Upper lobe of left lung (tissue), 6 donors: ENCODE measurements around the gene IAH1. TPM values are rescaled to one million over a fixed set of nuclear protein-coding genes. Genes with fewer than 3 reads are reported as not detected.

Source experiments
- ATAC-seq, 2 donors: fragments of 200-7000 bp; cut with Tn5 transposase; one replicate each; pipeline ENCODE4 v1.9.1; 2022; ENCODE audit warnings: mild to moderate bottlenecking in 2 of 2, moderate library complexity in 2 of 2; ENCODE audit not compliant: low FRiP score in 2 of 2
- DNase-seq, 2 donors: peaks; one replicate each; pipeline ENCODE4 v3.0.0-alpha.2; 2019 to 2020
- H3K27ac ChIP-seq, 4 donors: fragments of 200-600 bp; sonication (generic); one replicate each; pipeline ENCODE4 v1.5.1; 2016 to 2019
- H3K27me3 ChIP-seq, 4 donors: fragments of 200-600 bp; sonication (generic); one replicate each; pipeline ENCODE4 v1.5.1; 2017 to 2019
- H3K36me3 ChIP-seq, 4 donors: fragments of 200-600 bp; sonication (generic); one replicate each; pipeline ENCODE4 v1.5.1; 2016 to 2019
- H3K4me1 ChIP-seq, 4 donors: fragments of 200-600 bp; sonication (generic); one replicate each; pipeline ENCODE4 v1.5.1; 2018 to 2019
- H3K4me3 ChIP-seq, 4 donors: fragments of 200-600 bp; sonication (generic); one replicate each; pipeline ENCODE4 v1.5.1; 2017 to 2019; ENCODE audit warnings: mild to moderate bottlenecking in 2 of 4, moderate library complexity in 1 of 4
- H3K9me3 ChIP-seq, 4 donors: fragments of 200-600 bp; sonication (generic); one replicate each; pipeline ENCODE4 v1.5.1; 2018 to 2019
- CTCF ChIP-seq, 6 experiments: fragments of 450-650 bp in 4 of 6; fragments of 200-600 bp in 2 of 6; sonication (generic) in 2 of 6; IDR thresholded peaks; one replicate each; pipeline ENCODE4 v1.5.1; 2016 to 2019; ENCODE audit warnings: antibody characterized with exemption in 6 of 6
- EP300 ChIP-seq, 4 donors: sonication (generic); formaldehyde crosslinking; IDR thresholded peaks; one replicate each; pipeline ENCODE4 v1.5.1; 2017; ENCODE audit warnings: antibody characterized with exemption in 4 of 4, control low read depth in 2 of 4
- POLR2A ChIP-seq, 4 donors: fragments of 450-650 bp; IDR thresholded peaks; one replicate each; pipeline ENCODE4 v1.5.1; 2016 to 2017; ENCODE audit warnings: antibody characterized with exemption in 4 of 4, mild to moderate bottlenecking in 2 of 4
- POLR2AphosphoS5 ChIP-seq, 2 donors: sonication (generic); formaldehyde crosslinking; IDR thresholded peaks; one replicate each; pipeline ENCODE4 v1.5.1; 2017; ENCODE audit warnings: antibody characterized with exemption in 2 of 2
- WGBS, 2 donors: methylation state at CpG; one replicate each; pipeline ENCODE4 v1.1.5; 2017 to 2018; 5-methylcytosine and 5-hydroxymethylcytosine counted together
- total RNA-seq, 6 donors: library from RNA; depleted of rRNA in 4 of 6; stranded (reverse); fragments of >200 nt in 4 of 6; gene quantifications; one replicate each; pipeline versions ENCODE4 v1.1.0 to v1.2.1, GENCODE V29; 2016 to 2021
- donor health status: DM: no; HTN: no; CAD: no; lungs with moderate emphysema.
- donor health status: DM: no; HTN: yes; CAD: no; lungs with severe emphysema.

IAH1 gene
- total RNA-seq, 6 donors from 2014 or later: 16.1 to 46.1 (median 39.3) TPM

- Histone ChIP-seq H3K4me3 (no peak overlapping the region), H3K4me1 (peaks cover 0 to 14% (median 11%) of the 10 kb centered on the region in 4 donors), H3K36me3 (peaks cover 0 to 38% (median 9%) of the 10 kb centered on the region in 4 donors), H3K9me3 (no peaks in the 10 kb centered on the region), H3K27ac (no peak overlapping the region), H3K27me3 (no peaks in the 10 kb centered on the region)
- TF ChIP-seq EP300 (IDR thresholded peaks at IDR 0.05) (no peak), POLR2AphosphoS5 (IDR thresholded peaks at IDR 0.05) (no peak), CTCF (IDR thresholded peaks at IDR 0.05) (no peak), POLR2A (IDR thresholded peaks at IDR 0.05) (no peak)
- DNase-seq (no peak), ATAC-seq (no peak)
- 44 to 57% methylated on average over 1 of the region's 1 CpG for WGBS, 2 donors
Measured at GRCh38 chr2:9535177-9535576, 60.8 kb downstream of the IAH1 start.

GRCh38 chr2:9536504-9536903 is 62.2 kb downstream of the IAH1 start:
- no peak overlapping the region for H3K27ac ChIP-seq
- TF ChIP-seq POLR2A (IDR thresholded peaks at IDR 0.05) (no peak), CTCF (IDR thresholded peaks at IDR 0.05) (no peak), POLR2AphosphoS5 (IDR thresholded peaks at IDR 0.05) (no peak), EP300 (IDR thresholded peaks at IDR 0.05) (no peak)
- peaks cover 0 to 16% (median 11%) of the 10 kb centered on the region in 4 donors for H3K4me1 ChIP-seq
- DNase-seq: no peak
- no peak for ATAC-seq
- 92% methylated on average over 6 of the region's 6 CpGs for WGBS, 2 donors
- H3K36me3 ChIP-seq: peaks cover 0 to 43% (median 10%) of the 10 kb centered on the region in 4 donors
- no peaks in the 10 kb centered on the region for H3K9me3 ChIP-seq
- no peak overlapping the region for H3K4me3 ChIP-seq
- H3K27me3 ChIP-seq: no peaks in the 10 kb centered on the region

GRCh38 chr2:9538000-9538507 is 63.7 kb downstream of the IAH1 start:
- Histone ChIP-seq H3K27me3 (no peaks in the 10 kb centered on the region), H3K9me3 (no peaks in the 10 kb centered on the region), H3K4me1 (peaks cover 0 to 16% (median 11%) of the 10 kb centered on the region in 4 donors), H3K4me3 (no peak overlapping the region), H3K36me3 (peaks cover 0 to 42% (median 4%) of the 10 kb centered on the region in 4 donors), H3K27ac (peak overlapping the region; percentile 52 to 67 (median 66))
- no peak for DNase-seq
- peak in 1 of 2 donors; percentile 83 for ATAC-seq
- WGBS, 2 donors: 41 to 43% methylated on average over 2 of the region's 2 CpGs
- peak in 1 of 2 donors; percentile 17 for TF ChIP-seq POLR2AphosphoS5 (IDR thresholded peaks at IDR 0.05)
- TF ChIP-seq EP300 (IDR thresholded peaks at IDR 0.05): peak in 2 of 4 donors; percentile 7 to 21
- TF ChIP-seq POLR2A (IDR thresholded peaks at IDR 0.05): no peak

Other genes with a start within 250 kb of the IAH1 start
- 10 to 100 TPM; 25.1 to 87.2 (median 39.1) TPM for gene ITGB1BP1, start 51.0 kb upstream of the IAH1 start, total RNA-seq
- gene CPSF3, start 50.9 kb upstream of the IAH1 start, total RNA-seq: 10 to 100 TPM; 11.3 to 41.0 (median 22.5) TPM
- gene ADAM17, start 81.3 kb downstream of the IAH1 start, total RNA-seq: 10 to 100 TPM; 59.7 to 71.0 (median 66.3) TPM
- 100 to 1,000 TPM in 4 of 6 donors, 10 to 100 TPM in 2; 67.1 to 223 (median 176) TPM for gene YWHAQ, start 156.4 kb downstream of the IAH1 start, total RNA-seq